ENCODE measurements around the gene HDAC10.

The HDAC10 gene

GRCh38 chr22:50255099-50255498 is 4.0 kb upstream of the HDAC10 start:
- TF ChIP-seq CTCF (IDR thresholded peaks at IDR 0.05; ENCODE audit: insufficient read depth, low read depth, low read length, missing control alignments): no peak
- no peak overlapping the region for H3K4me3 ChIP-seq (ENCODE audit: low read length)
- no peak for DNase-seq (ENCODE audit: low read depth)

- no peak for DNase-seq (ENCODE audit: low read depth)
- TF ChIP-seq CTCF (IDR thresholded peaks at IDR 0.05; ENCODE audit: insufficient read depth, low read depth, low read length, missing control alignments): no peak
- no peak overlapping the region for H3K4me3 ChIP-seq (ENCODE audit: low read length)
Measured at GRCh38 chr22:50253941-50254340, 2.9 kb upstream of the HDAC10 start.

GRCh38 chr22:50253046-50253915 is 2.2 kb upstream of the HDAC10 start:
- TF ChIP-seq CTCF (IDR thresholded peaks at IDR 0.05; ENCODE audit: insufficient read depth, low read depth, low read length, missing control alignments): no peak
- no peak overlapping the region for H3K4me3 ChIP-seq (ENCODE audit: low read length)
- no peak for DNase-seq (ENCODE audit: low read depth)

GRCh38 chr22:50252082-50253045 is 1.3 kb upstream of the HDAC10 start:
- H3K4me3 ChIP-seq (ENCODE audit: low read length): no peak overlapping the region
- TF ChIP-seq CTCF (IDR thresholded peaks at IDR 0.05; ENCODE audit: insufficient read depth, low read depth, low read length, missing control alignments): peak; percentile 79
- DNase-seq (ENCODE audit: low read depth): peak; percentile 77

GRCh38 chr22:50251477-50252081 is 514 bp upstream of the HDAC10 start:
- DNase-seq (ENCODE audit: low read depth): no peak
- no peak for TF ChIP-seq CTCF (IDR thresholded peaks at IDR 0.05; ENCODE audit: insufficient read depth, low read depth, low read length, missing control alignments)
- H3K4me3 ChIP-seq (ENCODE audit: low read length): peak overlapping the region; percentile 74

GRCh38 chr22:50250249-50250554 is 863 bp downstream of the HDAC10 start:
- no peak for DNase-seq (ENCODE audit: low read depth)
- H3K4me3 ChIP-seq (ENCODE audit: low read length): peak overlapping the region; percentile 74
- TF ChIP-seq CTCF (IDR thresholded peaks at IDR 0.05; ENCODE audit: insufficient read depth, low read depth, low read length, missing control alignments): no peak
